WTC11 (cell line): Measurements from ENCODE around the gene WDR11. TPM values are rescaled to one million over a fixed set of nuclear protein-coding genes. Genes with fewer than 3 reads are reported as not detected.

Experiments used
- ATAC-seq: fragments of 200-7000 bp; cut with Tn5 transposase; 2 replicates; pipeline ENCODE4 v1.10.0; 2021; ENCODE audit warnings: mild to moderate bottlenecking, moderate library complexity
- CTCF ChIA-PET: fragments of 300-600 bp; sonication (Branson Sonifier 250); formaldehyde crosslinking; loops from one replicate; lab custom pipeline; 2021; ENCODE audit warnings: antibody characterized with exemption; lab: Charles Lee
- POLR2A ChIA-PET: fragments of 350-600 bp; sonication (Branson Sonifier 250); formaldehyde crosslinking; loops from one replicate; lab custom pipeline; 2021; ENCODE audit warnings: antibody characterized with exemption; lab: Charles Lee
- DNase-seq: peaks from one replicate; pipeline ENCODE4 v3.0.0; 2021; ENCODE audit warnings: low spot score
- H3K27ac Mint-ChIP-seq: 2 replicates; pipeline ENCODE4 v1.8.0; 2021; ENCODE audit warnings: mixed read lengths
- H3K27me3 Mint-ChIP-seq: 2 replicates; pipeline ENCODE4 v1.8.0; 2021; ENCODE audit warnings: low read depth, mild to moderate bottlenecking, moderate library complexity, mixed read lengths
- H3K36me3 Mint-ChIP-seq: 2 replicates; pipeline ENCODE4 v1.8.0; 2021; ENCODE audit warnings: mixed read lengths
- H3K4me1 Mint-ChIP-seq: 2 replicates; pipeline ENCODE4 v1.8.0; 2022; ENCODE audit warnings: mixed read lengths
- H3K4me3 Mint-ChIP-seq: 2 replicates; pipeline ENCODE4 v1.8.0; 2021; ENCODE audit warnings: mild to moderate bottlenecking, moderate library complexity, mixed read lengths
- H3K9me3 Mint-ChIP-seq: 2 replicates; pipeline ENCODE4 v1.8.0; 2021; ENCODE audit warnings: mixed read lengths
- ATF3 ChIP-seq: sonication (generic); formaldehyde crosslinking; conservative IDR thresholded peaks from 2 replicates; pipeline ENCODE4 v1.8.1; 2022; ENCODE audit warnings: mild to moderate bottlenecking, missing genetic modification reagents
- CREM ChIP-seq: sonication (generic); formaldehyde crosslinking; IDR thresholded peaks from 2 replicates; pipeline ENCODE4 v1.8.1; 2022; ENCODE audit warnings: mild to moderate bottlenecking, missing genetic modification reagents, moderate library complexity
- ELF4 ChIP-seq: sonication (generic); formaldehyde crosslinking; IDR thresholded peaks from 2 replicates; pipeline ENCODE4 v1.8.1; 2022; ENCODE audit warnings: low read depth, mild to moderate bottlenecking, moderate library complexity, missing genetic modification reagents
- EMX1 ChIP-seq: fragments of 250-450 bp; sonication (Bioruptor Pico); IDR thresholded peaks from 2 replicates; pipeline ENCODE4 v1.8.0; 2021; ENCODE audit warnings: mild to moderate bottlenecking
- FOXP1 ChIP-seq: sonication (generic); formaldehyde crosslinking; IDR thresholded peaks from 2 replicates; pipeline ENCODE4 v1.8.0; 2022; ENCODE audit warnings: missing genetic modification reagents, mild to moderate bottlenecking, moderate library complexity, borderline replicate concordance
- GABPB1 ChIP-seq: sonication (generic); formaldehyde crosslinking; IDR thresholded peaks from 2 replicates; pipeline ENCODE4 v1.8.1; 2023; ENCODE audit warnings: mild to moderate bottlenecking, missing genetic modification reagents
- GRHL2 ChIP-seq: fragments of 250-450 bp; sonication (Bioruptor Pico); IDR thresholded peaks from 2 replicates; pipeline ENCODE4 v1.8.0; 2022; ENCODE audit warnings: mild to moderate bottlenecking, moderate library complexity; ENCODE audit not compliant: insufficient replicate concordance, severe bottlenecking
- HMGA2 ChIP-seq: fragments of 250-450 bp; sonication (Bioruptor Pico); IDR thresholded peaks from 2 replicates; pipeline ENCODE4 v1.4.0; 2021; ENCODE audit warnings: mild to moderate bottlenecking, moderate library complexity
- HMGXB4 ChIP-seq: sonication (generic); formaldehyde crosslinking; IDR thresholded peaks from 2 replicates; pipeline ENCODE4 v1.8.1; 2023; ENCODE audit warnings: mild to moderate bottlenecking, moderate library complexity, missing genetic modification reagents
- NFATC4 ChIP-seq: fragments of 250-450 bp; sonication (Bioruptor Pico); IDR thresholded peaks from 2 replicates; pipeline ENCODE4 v1.9.0; 2021; ENCODE audit warnings: mild to moderate bottlenecking
- NFYB ChIP-seq: sonication (generic); formaldehyde crosslinking; conservative IDR thresholded peaks from 2 replicates; pipeline ENCODE4 v1.8.0; 2022; ENCODE audit warnings: low read depth, missing genetic modification reagents
- NR1H2 ChIP-seq: sonication (generic); formaldehyde crosslinking; IDR thresholded peaks from 2 replicates; pipeline ENCODE4 v1.9.0; 2021; ENCODE audit warnings: mild to moderate bottlenecking, moderate library complexity, missing genetic modification reagents
- NR2C2 ChIP-seq: sonication (generic); formaldehyde crosslinking; IDR thresholded peaks from 2 replicates; pipeline ENCODE4 v1.8.0; 2022; ENCODE audit warnings: mild to moderate bottlenecking, missing genetic modification reagents
- OVOL2 ChIP-seq: fragments of 250-450 bp; sonication (Bioruptor Pico); IDR thresholded peaks from 2 replicates; pipeline ENCODE4 v1.9.0; 2021; ENCODE audit warnings: mild to moderate bottlenecking, borderline replicate concordance
- PRRX2 ChIP-seq: fragments of 250-450 bp; sonication (Bioruptor Pico); IDR thresholded peaks from 2 replicates; pipeline ENCODE4 v1.8.0; 2021; ENCODE audit warnings: mild to moderate bottlenecking
- RELA ChIP-seq: sonication (generic); formaldehyde crosslinking; IDR thresholded peaks from 2 replicates; pipeline ENCODE4 v1.8.1; 2022; ENCODE audit warnings: missing genetic modification reagents, mild to moderate bottlenecking, borderline replicate concordance
- SOX15 ChIP-seq: fragments of 250-450 bp; sonication (Bioruptor Pico); IDR thresholded peaks from 2 replicates; pipeline ENCODE4 v1.9.0; 2021; ENCODE audit warnings: mild to moderate bottlenecking
- TEAD1 ChIP-seq: sonication (generic); formaldehyde crosslinking; IDR thresholded peaks from 2 replicates; pipeline ENCODE4 v1.8.0; 2022; ENCODE audit warnings: mild to moderate bottlenecking, missing genetic modification reagents
- TEAD4 ChIP-seq: sonication (generic); formaldehyde crosslinking; IDR thresholded peaks from 2 replicates; pipeline ENCODE4 v1.8.0; 2022; ENCODE audit warnings: mild to moderate bottlenecking, missing genetic modification reagents
- ZBTB43 ChIP-seq: sonication (generic); formaldehyde crosslinking; IDR thresholded peaks from 2 replicates; pipeline ENCODE4 v1.8.1; 2023; ENCODE audit warnings: mild to moderate bottlenecking, missing genetic modification reagents
- ZMAT4 ChIP-seq: fragments of 250-450 bp; sonication (Bioruptor Pico); IDR thresholded peaks from 2 replicates; pipeline ENCODE4 v1.9.0; 2021; ENCODE audit warnings: mild to moderate bottlenecking
- ZNF138 ChIP-seq: sonication (generic); formaldehyde crosslinking; conservative IDR thresholded peaks from 2 replicates; pipeline ENCODE4 v1.8.1; 2022; ENCODE audit warnings: mild to moderate bottlenecking, moderate library complexity, missing genetic modification reagents
- ZNF232 ChIP-seq: sonication (generic); formaldehyde crosslinking; IDR thresholded peaks from 2 replicates; pipeline ENCODE4 v1.8.0; 2022; ENCODE audit warnings: mild to moderate bottlenecking, missing genetic modification reagents
- ZNF263 ChIP-seq: sonication (generic); formaldehyde crosslinking; IDR thresholded peaks from 2 replicates; pipeline ENCODE4 v1.8.1; 2022; ENCODE audit warnings: low read depth, mild to moderate bottlenecking, moderate library complexity, missing genetic modification reagents
- ZNF317 ChIP-seq: sonication (generic); formaldehyde crosslinking; IDR thresholded peaks from 2 replicates; pipeline ENCODE4 v1.8.1; 2023; ENCODE audit warnings: low read depth, mild to moderate bottlenecking, moderate library complexity, missing genetic modification reagents, borderline replicate concordance
- ZNF396 ChIP-seq: fragments of 250-450 bp; sonication (Bioruptor Pico); IDR thresholded peaks from 2 replicates; pipeline ENCODE4 v1.8.0; 2021; ENCODE audit warnings: mild to moderate bottlenecking, moderate library complexity, borderline replicate concordance
- ZNF423 ChIP-seq: fragments of 250-450 bp; sonication (Bioruptor Pico); IDR thresholded peaks from 2 replicates; pipeline ENCODE4 v2.1.2; 2022; ENCODE audit warnings: mild to moderate bottlenecking, moderate library complexity
- ZNF512 ChIP-seq: sonication (generic); formaldehyde crosslinking; IDR thresholded peaks from 2 replicates; pipeline ENCODE4 v1.8.1; 2022; ENCODE audit warnings: missing genetic modification reagents, borderline replicate concordance
- total RNA-seq: library from RNA; stranded (reverse); gene quantifications from 3 replicates; pipeline ENCODE4 v1.2.3, GENCODE V29; 2021

WDR11 gene
- total RNA-seq, 1 experiment from 2014 or later: 41.5 TPM

GRCh38 chr10:120883071-120883470 is 31.9 kb downstream of the WDR11 start (continued):
- TF ChIP-seq ZMAT4 (CRISPR knock-in tag) (no peak), ZNF263 (CRISPR knock-in tag) (no peak), OVOL2 (CRISPR knock-in tag) (no peak), RELA (CRISPR knock-in tag) (no peak), NFYB (CRISPR knock-in tag) (no peak), EMX1 (no peak), ATF3 (CRISPR knock-in tag) (no peak), SOX15 (CRISPR knock-in tag) (no peak)
- TF ChIP-seq, all 79 proteins: peak for 0

GRCh38 chr10:120887482-120887881 is 36.3 kb downstream of the WDR11 start:
- H3K36me3 Mint-ChIP-seq: peaks cover 38% of the 10 kb centered on the region
- H3K27me3 Mint-ChIP-seq: no peaks in the 10 kb centered on the region
- ATAC-seq: no peak
- H3K4me1 Mint-ChIP-seq: no peaks in the 10 kb centered on the region
- ChIA-PET POLR2A (no interaction called here), CTCF (no interaction called here)
- DNase-seq: no peak
- H3K27ac Mint-ChIP-seq: no peak overlapping the region
- no peaks in the 10 kb centered on the region for H3K9me3 Mint-ChIP-seq
- no peak overlapping the region for H3K4me3 Mint-ChIP-seq
- TF ChIP-seq GABPB1 (CRISPR knock-in tag): no peak
- no peak for TF ChIP-seq ZNF317 (CRISPR knock-in tag)
- no peak for TF ChIP-seq NFYB (CRISPR knock-in tag)
- TF ChIP-seq ZNF138 (CRISPR knock-in tag): no peak
- no peak for TF ChIP-seq ZNF232
- no peak for TF ChIP-seq HMGXB4 (CRISPR knock-in tag)
- TF ChIP-seq ZBTB43 (CRISPR knock-in tag): no peak
- no peak for TF ChIP-seq PRRX2 (CRISPR knock-in tag)
- TF ChIP-seq NR1H2 (CRISPR knock-in tag): no peak
- TF ChIP-seq NFATC4 (CRISPR knock-in tag): no peak
- TF ChIP-seq TEAD1 (CRISPR knock-in tag): no peak
- no peak for TF ChIP-seq ZNF423
- no peak for TF ChIP-seq ELF4 (CRISPR knock-in tag)
- no peak for TF ChIP-seq HMGA2 (CRISPR knock-in tag)

GRCh38 chr10:120891365-120891764 is 40.2 kb downstream of the WDR11 start:
- Mint-ChIP-seq H3K27me3 (no peaks in the 10 kb centered on the region), H3K36me3 (peaks cover 34% of the 10 kb centered on the region), H3K4me3 (no peak overlapping the region), H3K27ac (no peak overlapping the region), H3K4me1 (no peaks in the 10 kb centered on the region), H3K9me3 (no peaks in the 10 kb centered on the region)
- ATAC-seq (no peak), DNase-seq (no peak)
- CTCF ChIA-PET: no interaction called here
- POLR2A ChIA-PET: no interaction called here
- TF ChIP-seq RELA (CRISPR knock-in tag) (no peak), TEAD4 (CRISPR knock-in tag) (no peak), PRRX2 (CRISPR knock-in tag) (no peak), GRHL2 (no peak), CREM (no peak), ZNF512 (CRISPR knock-in tag) (no peak), HMGA2 (CRISPR knock-in tag) (no peak), EMX1 (no peak), NR2C2 (CRISPR knock-in tag) (no peak), FOXP1 (CRISPR knock-in tag) (no peak), ZMAT4 (CRISPR knock-in tag) (no peak), ZNF396 (no peak), ZBTB43 (CRISPR knock-in tag) (no peak)
